Spleen (tissue), 7 donors: Measurements from ENCODE around the gene PDGFD.

Source experiments
- CTCF ChIP-seq, 11 experiments: fragments of 200-600 bp in 7 of 11; fragments of 450-650 bp in 4 of 11; sonication (generic) in 4 of 11; IDR thresholded peaks in 8 of 11; conservative IDR thresholded peaks in 3 of 11; 1 replicate in 7 of 11; 2 replicates in 4 of 11; pipeline versions ENCODE4 v1.4.0 to v1.8.0; 2016 to 2021; ENCODE audit warnings: antibody characterized with exemption in 11 of 11, inconsistent platforms in 4 of 11, mild to moderate bottlenecking in 1 of 11
- POLR2A ChIP-seq, 3 donors: fragments of 450-650 bp; IDR thresholded peaks; one replicate each; pipeline ENCODE4 v1.5.1; 2017; ENCODE audit warnings: antibody characterized with exemption in 3 of 3, mild to moderate bottlenecking in 1 of 3
- donor health status: DM: no; HTN: no; CAD: no; lungs with moderate emphysema.
- donor health status: DM: no; HTN: no; CAD: no.
- donor health status: DM: no; HTN: no; CAD: no.

GRCh38 chr11:104142698-104143097 lies 21.2 kb downstream of the PDGFD start:
- TF ChIP-seq CTCF (IDR thresholded peaks at IDR 0.05 in 8 of 11, conservative IDR thresholded peaks at IDR 0.05 in 3 of 11): no peak
- TF ChIP-seq POLR2A (IDR thresholded peaks at IDR 0.05): no peak
